Activated B cell treated with CpG ODN at 0.5 μM for 24 hours (primary cell): ENCODE data around the gene SH3TC1. TPM values are rescaled to one million over a fixed set of nuclear protein-coding genes. Genes with fewer than 3 reads are reported as not detected.

ENCODE experiments used
- ATAC-seq: fragments of 200-7000 bp; cut with Tn5 transposase; one replicate; pipeline ENCODE4 v1.10.0; 2021; ENCODE audit warnings: low read depth, mild to moderate bottlenecking, moderate library complexity
- CTCF ChIA-PET: fragments of 350-600 bp; sonication (Branson Sonifier 250); formaldehyde crosslinking; loops from one replicate; lab custom pipeline; 2021; ENCODE audit warnings: antibody characterized with exemption; lab: Charles Lee
- POLR2A ChIA-PET: fragments of 350-600 bp; sonication (Branson Sonifier 250); formaldehyde crosslinking; loops from one replicate; lab custom pipeline; 2021; ENCODE audit warnings: antibody characterized with exemption; lab: Charles Lee
- DNase-seq: peaks from one replicate; pipeline ENCODE4 v3.0.0; 2022
- H3K27ac Mint-ChIP-seq: one replicate; pipeline ENCODE4 v1.8.0; 2020; ENCODE audit warnings: mixed read lengths
- H3K27me3 Mint-ChIP-seq: one replicate; pipeline ENCODE4 v1.8.0; 2021; ENCODE audit warnings: mixed read lengths
- H3K36me3 Mint-ChIP-seq: one replicate; pipeline ENCODE4 v1.8.0; 2021; ENCODE audit warnings: low read depth, mixed read lengths
- H3K4me1 Mint-ChIP-seq: one replicate; pipeline ENCODE4 v1.8.0; 2021; ENCODE audit warnings: mixed read lengths
- H3K4me3 Mint-ChIP-seq: one replicate; pipeline ENCODE4 v1.8.0; 2020; ENCODE audit warnings: mild to moderate bottlenecking, mixed read lengths
- H3K9me3 Mint-ChIP-seq: one replicate; pipeline ENCODE4 v1.8.0; 2020; ENCODE audit warnings: mixed read lengths
- intact Hi-C: fragments of 100-400 bp; cut with micrococcal nuclease; formaldehyde crosslinking; loops from one replicate; pipeline ENCODE4 v1.15.1; 2024
- total RNA-seq: library from RNA; stranded (reverse); gene quantifications from 2 replicates; pipeline ENCODE4 v1.2.3, GENCODE V29; 2022
- TF ChIP-seq, protein P1 (sequence below): fragments of 200-600 bp; IDR thresholded peaks from one replicate; pipeline ENCODE4 v1.8.0; 2022; ENCODE audit warnings: antibody characterized with exemption, mild to moderate bottlenecking

Gene SH3TC1
- total RNA-seq, 1 donor from 2014 or later: 135 TPM

DNA sequence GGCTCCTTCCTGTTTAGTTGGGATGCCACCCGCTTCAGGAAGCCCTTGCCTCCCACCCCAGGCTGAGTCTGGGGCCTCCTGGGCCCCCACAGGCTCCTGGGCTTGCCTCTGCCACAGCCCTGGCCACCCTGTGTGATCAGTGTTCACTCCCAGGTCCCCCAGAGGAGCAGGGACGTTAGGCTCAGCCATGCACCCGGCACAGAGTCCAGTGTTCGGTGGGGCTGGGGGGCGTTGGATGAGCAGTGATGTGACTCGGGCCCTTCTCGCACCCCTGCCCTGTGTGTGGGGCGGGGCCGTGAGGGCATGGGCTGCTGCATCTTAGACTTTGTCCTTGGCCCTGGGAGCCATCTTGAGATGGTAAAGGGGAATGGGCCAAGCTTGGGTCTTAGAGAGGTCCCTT is 40.6 kb downstream of the SH3TC1 start:
- DNase-seq (no peak), ATAC-seq (no peak)
- CTCF ChIA-PET: no interaction called here
- H3K4me1 Mint-ChIP-seq: peaks cover 25% of the 10 kb centered on the region
- POLR2A ChIA-PET: interaction anchor here (1.2 to 1.6 kb wide), 2 partner anchors 40 to 41 kb away, joined by 3 to 7 read pairs; partner anchors contain the start of gene SH3TC1
- intact Hi-C loops: loop anchor here (5.0 kb wide), 1 partner anchor 437 kb away; no protein-coding TSS in a partner anchor
- peaks cover 52% of the 10 kb centered on the region for H3K36me3 Mint-ChIP-seq
- no peak overlapping the region for H3K4me3 Mint-ChIP-seq
- no peak overlapping the region for H3K27ac Mint-ChIP-seq
- TF ChIP-seq, protein P1, sequence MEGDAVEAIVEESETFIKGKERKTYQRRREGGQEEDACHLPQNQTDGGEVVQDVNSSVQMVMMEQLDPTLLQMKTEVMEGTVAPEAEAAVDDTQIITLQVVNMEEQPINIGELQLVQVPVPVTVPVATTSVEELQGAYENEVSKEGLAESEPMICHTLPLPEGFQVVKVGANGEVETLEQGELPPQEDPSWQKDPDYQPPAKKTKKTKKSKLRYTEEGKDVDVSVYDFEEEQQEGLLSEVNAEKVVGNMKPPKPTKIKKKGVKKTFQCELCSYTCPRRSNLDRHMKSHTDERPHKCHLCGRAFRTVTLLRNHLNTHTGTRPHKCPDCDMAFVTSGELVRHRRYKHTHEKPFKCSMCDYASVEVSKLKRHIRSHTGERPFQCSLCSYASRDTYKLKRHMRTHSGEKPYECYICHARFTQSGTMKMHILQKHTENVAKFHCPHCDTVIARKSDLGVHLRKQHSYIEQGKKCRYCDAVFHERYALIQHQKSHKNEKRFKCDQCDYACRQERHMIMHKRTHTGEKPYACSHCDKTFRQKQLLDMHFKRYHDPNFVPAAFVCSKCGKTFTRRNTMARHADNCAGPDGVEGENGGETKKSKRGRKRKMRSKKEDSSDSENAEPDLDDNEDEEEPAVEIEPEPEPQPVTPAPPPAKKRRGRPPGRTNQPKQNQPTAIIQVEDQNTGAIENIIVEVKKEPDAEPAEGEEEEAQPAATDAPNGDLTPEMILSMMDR: no peak
- H3K27me3 Mint-ChIP-seq: no peaks in the 10 kb centered on the region
- no peaks in the 10 kb centered on the region for H3K9me3 Mint-ChIP-seq

DNA sequence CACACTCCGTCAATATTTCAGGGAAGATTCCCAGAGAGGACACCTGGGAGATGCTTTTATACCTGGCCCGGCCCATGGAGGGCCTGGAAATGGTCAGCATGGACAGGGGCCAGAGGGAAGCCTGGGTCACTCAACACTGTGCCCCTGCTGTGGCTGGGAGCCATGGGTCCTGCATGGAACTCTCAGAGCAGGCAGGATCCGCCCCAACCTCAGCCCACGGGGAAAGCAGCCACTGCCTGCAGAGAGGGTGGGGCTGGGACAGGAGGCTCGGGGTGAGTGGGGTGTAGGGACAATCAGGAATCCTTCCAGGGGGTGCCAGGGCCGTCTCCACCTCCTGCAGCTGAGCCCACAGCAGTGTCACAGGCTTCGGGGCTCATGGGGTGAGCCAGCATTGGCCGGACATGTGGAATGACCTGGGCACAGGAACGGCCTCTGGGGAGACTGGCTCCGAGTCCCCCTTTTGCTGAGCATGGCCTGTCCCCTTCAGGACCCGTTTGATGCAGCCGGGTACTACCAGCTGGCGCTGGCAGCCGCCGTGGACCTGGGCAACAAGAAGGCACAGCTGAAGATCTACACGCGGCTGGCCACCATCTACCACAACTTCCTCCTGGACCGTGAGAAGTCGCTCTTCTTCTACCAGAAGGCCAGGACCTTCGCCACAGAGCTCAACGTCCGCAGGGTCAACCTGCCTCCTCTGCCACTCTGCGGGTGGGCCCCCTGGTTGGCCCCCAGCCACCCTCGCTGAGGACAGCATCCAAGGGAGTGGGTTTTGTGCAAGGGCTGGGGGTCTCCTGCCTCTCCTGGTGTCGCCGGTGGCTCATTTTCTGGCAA is 41.3 kb downstream of the SH3TC1 start:
- intact Hi-C loops: loop anchor here (5.0 kb wide), 1 partner anchor 438 kb away; no protein-coding TSS in a partner anchor
- DNase-seq (no peak), ATAC-seq (no peak)
- TF ChIP-seq, protein P1: no peak
- Mint-ChIP-seq H3K27me3 (no peaks in the 10 kb centered on the region), H3K36me3 (peaks cover 52% of the 10 kb centered on the region), H3K4me1 (peaks cover 21% of the 10 kb centered on the region), H3K4me3 (no peak overlapping the region), H3K9me3 (no peaks in the 10 kb centered on the region), H3K27ac (no peak overlapping the region)
- POLR2A ChIA-PET: interaction anchor here (1.1 to 1.2 kb wide), 2 partner anchors 39 to 41 kb away, joined by 3 read pairs; partner anchors contain the start of gene SH3TC1
- CTCF ChIA-PET: interaction anchor here (0.7 to 1.0 kb wide), 2 partner anchors 9 to 64 kb away, joined by 3 to 4 read pairs; no protein-coding TSS in a partner anchor

DNA sequence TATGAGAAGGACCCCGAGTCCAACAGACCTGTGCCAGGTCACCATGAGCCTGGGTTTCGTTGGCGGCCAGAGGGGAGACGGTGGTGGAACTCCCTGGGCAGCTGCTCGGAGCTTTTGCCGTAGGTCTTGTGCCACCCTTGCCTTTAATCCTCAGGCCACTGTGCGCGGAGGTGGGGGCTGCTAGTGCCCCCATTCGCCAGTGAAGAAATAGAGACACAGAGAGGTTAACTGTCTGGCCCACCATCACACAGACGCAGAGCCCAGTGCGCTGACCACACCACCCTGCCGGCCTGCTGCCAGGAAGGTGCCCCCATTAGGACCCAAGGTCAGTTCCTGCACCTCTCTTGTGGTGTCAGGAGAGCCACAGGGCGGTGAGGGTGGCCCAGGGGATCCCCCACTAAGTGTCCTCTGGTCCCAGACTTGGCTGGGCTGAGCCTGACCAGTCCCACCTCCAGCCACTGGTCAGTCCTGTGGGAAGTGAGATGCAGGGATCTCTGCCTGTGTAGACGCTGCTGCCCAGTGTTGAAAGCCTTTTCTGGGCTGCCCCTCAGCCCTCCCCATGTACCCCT is 42.2 kb downstream of the SH3TC1 start:
- Mint-ChIP-seq H3K4me3 (no peak overlapping the region), H3K27me3 (no peaks in the 10 kb centered on the region), H3K27ac (no peak overlapping the region), H3K4me1 (peaks cover 21% of the 10 kb centered on the region), H3K36me3 (peaks cover 48% of the 10 kb centered on the region), H3K9me3 (no peaks in the 10 kb centered on the region)
- ChIA-PET CTCF (interaction anchor here (0.7 to 1.2 kb wide), 7 partner anchors 9 to 101 kb away, joined by 3 to 8 read pairs (median 3); no protein-coding TSS in a partner anchor), POLR2A (interaction anchor here (0.8 to 1.3 kb wide), 5 partner anchors 40 to 64 kb away, joined by 3 to 5 read pairs (median 3); partner anchors contain the start of gene SH3TC1)
- ATAC-seq (no peak), DNase-seq (no peak)
- intact Hi-C loops: loop anchor here (5.0 kb wide), 1 partner anchor 439 kb away; no protein-coding TSS in a partner anchor
- TF ChIP-seq, protein P1: no peak

DNA sequence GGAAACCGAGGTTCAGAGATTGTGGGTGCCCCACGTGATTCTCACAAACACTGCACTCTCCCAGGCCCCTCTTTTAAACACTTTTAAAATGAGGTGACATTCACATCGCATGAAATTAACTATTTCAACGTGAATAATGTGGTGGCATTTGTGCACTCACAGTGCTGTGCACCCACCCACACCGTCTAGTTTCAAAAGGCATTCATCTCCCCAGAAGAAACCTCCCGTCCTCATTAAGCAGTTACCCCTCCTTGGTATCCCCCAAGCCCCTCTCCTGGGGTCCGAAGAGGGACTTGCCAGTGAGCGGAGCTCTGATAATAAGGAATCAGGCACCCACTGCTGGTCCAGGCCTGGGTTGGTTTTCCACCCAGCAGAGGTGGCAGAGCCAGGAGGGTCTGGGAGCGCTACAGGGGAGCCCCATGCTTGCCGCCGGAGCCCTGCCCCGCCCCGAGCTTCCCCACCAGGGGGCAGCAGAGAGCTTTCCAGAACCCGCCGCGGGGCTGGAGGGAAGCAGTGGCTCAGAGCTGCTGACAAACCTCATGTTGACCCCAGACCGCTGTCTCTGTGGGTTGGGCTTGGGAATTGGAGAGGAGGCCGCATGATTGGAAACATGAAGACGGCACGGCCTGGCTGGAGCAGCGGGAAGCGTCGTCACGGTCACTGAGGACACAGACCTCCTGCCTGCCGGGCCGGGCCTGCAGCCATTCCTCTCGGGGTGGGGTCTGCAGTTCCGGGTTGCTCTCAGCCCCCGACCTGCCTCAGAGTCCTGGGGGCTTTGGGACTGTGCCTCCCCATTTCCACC is 43.0 kb downstream of the SH3TC1 start:
- ATAC-seq (peak; percentile 74), DNase-seq (peak; percentile 85)
- CTCF ChIA-PET: interaction anchor here (0.6 to 1.6 kb wide), 14 partner anchors 8 to 227 kb away, joined by 3 to 17 read pairs (median 4); partner anchors contain the start of gene SH3TC1
- Mint-ChIP-seq H3K4me3 (no peak overlapping the region), H3K9me3 (no peaks in the 10 kb centered on the region), H3K27ac (no peak overlapping the region), H3K27me3 (no peaks in the 10 kb centered on the region), H3K4me1 (peaks cover 21% of the 10 kb centered on the region), H3K36me3 (peaks cover 40% of the 10 kb centered on the region)
- POLR2A ChIA-PET: interaction anchor here (0.8 to 1.3 kb wide), 3 partner anchors 41 to 65 kb away, joined by 3 to 5 read pairs (median 3); partner anchors contain the start of gene SH3TC1
- intact Hi-C loops: loop anchor here (1.0 to 5.0 kb wide), 5 partner anchors 12 to 677 kb away; no protein-coding TSS in a partner anchor
- TF ChIP-seq, protein P1: peak; percentile 83
